ENCODE data around the gene ATP8B1. TPM values are rescaled to one million over a fixed set of nuclear protein-coding genes. Genes with fewer than 3 reads are reported as not detected.

The ATP8B1 gene
- total and polyA plus RNA-seq, 2 experiments from 2014 or later: 15.8 to 43.9 TPM

GRCh38 chr18:57709335-57709734, 93.8 kb downstream of the ATP8B1 start:
- no peak for TF ChIP-seq EZH2 (IDR thresholded peaks at IDR 0.05; ENCODE audit: insufficient read depth, poor library complexity, severe bottlenecking)
- no peak for TF ChIP-seq EZH2phosphoT487 (IDR thresholded peaks at IDR 0.05; ENCODE audit: insufficient read depth, low read depth)
- no peak overlapping the region for H2AFZ ChIP-seq
- H3K4me1 ChIP-seq (ENCODE audit: insufficient read depth): peaks cover 21% of the 10 kb centered on the region
- 96 to 97% methylated on average over 1 of the region's 1 CpG for WGBS, 2 experiments (ENCODE audit: low coverage in 1 of 2, low lambda C conversion rate in 2 of 2, missing lambda C conversion rate in 2 of 2)
- in situ Hi-C loops (cut with MboI): no loop called here
- H3K27ac ChIP-seq: no peak overlapping the region
- H3K27me3 ChIP-seq (replicated peaks; ENCODE audit: insufficient read depth): no peaks in the 10 kb centered on the region
- H3K9me3 ChIP-seq (ENCODE audit: low read depth): no peaks in the 10 kb centered on the region
- no peak overlapping the region for H3K9ac ChIP-seq
- H3F3A ChIP-seq (ENCODE audit: insufficient read depth): peaks cover 30% of the 10 kb centered on the region
- H3K9me2 ChIP-seq (ENCODE audit: insufficient read depth): no peaks in the 10 kb centered on the region
- no peak for DNase-seq
- H3K4me3 ChIP-seq: no peak overlapping the region
- H3K79me2 ChIP-seq (ENCODE audit: insufficient read depth): peaks cover 90% of the 10 kb centered on the region
- no peak overlapping the region for H3K4me2 ChIP-seq (ENCODE audit: unreplicated experiment)
- H3K36me3 ChIP-seq (ENCODE audit: low read depth): no peaks in the 10 kb centered on the region
- H4K20me1 ChIP-seq (ENCODE audit: insufficient read depth): peaks cover 16% of the 10 kb centered on the region; the same call in 1 of the 2 replicates

GRCh38 chr18:57708288-57708687, 94.8 kb downstream of the ATP8B1 start:
- H3K36me3 ChIP-seq (ENCODE audit: low read depth): no peaks in the 10 kb centered on the region
- TF ChIP-seq EZH2 (IDR thresholded peaks at IDR 0.05; ENCODE audit: insufficient read depth, poor library complexity, severe bottlenecking): no peak
- TF ChIP-seq EZH2phosphoT487 (IDR thresholded peaks at IDR 0.05; ENCODE audit: insufficient read depth, low read depth): no peak

GRCh38 chr18:57705832-57706595, 97.1 kb downstream of the ATP8B1 start:
- no peak overlapping the region for H3K9ac ChIP-seq
- no peak overlapping the region for H3K4me2 ChIP-seq (ENCODE audit: unreplicated experiment)
- 84% methylated on average over 8 of the region's 8 CpGs for WGBS, 2 experiments (ENCODE audit: low coverage in 1 of 2, low lambda C conversion rate in 2 of 2, missing lambda C conversion rate in 2 of 2)
- H3K4me3 ChIP-seq: no peak overlapping the region
- H3K4me1 ChIP-seq (ENCODE audit: insufficient read depth): 0 out of 2 replicates have a peak, but pooled peaks cover 6% of the 10 kb centered on the region
- H3K36me3 ChIP-seq (ENCODE audit: low read depth): peaks cover 7% of the 10 kb centered on the region; the same call in 1 of the 2 replicates
- H4K20me1 ChIP-seq (ENCODE audit: insufficient read depth): peaks cover 11% of the 10 kb centered on the region; the same call in 1 of the 2 replicates
- peaks cover 97% of the 10 kb centered on the region for H3K79me2 ChIP-seq (ENCODE audit: insufficient read depth)
- no peaks in the 10 kb centered on the region for H3K9me3 ChIP-seq (ENCODE audit: low read depth)
- no peak for DNase-seq
- in situ Hi-C loops (cut with MboI): no loop called here
- no peak overlapping the region for H2AFZ ChIP-seq
- H3K27ac ChIP-seq: no peak overlapping the region
- peaks cover 19% of the 10 kb centered on the region for H3F3A ChIP-seq (ENCODE audit: insufficient read depth)
- no peaks in the 10 kb centered on the region for H3K9me2 ChIP-seq (ENCODE audit: insufficient read depth)
- no peaks in the 10 kb centered on the region for H3K27me3 ChIP-seq (replicated peaks; ENCODE audit: insufficient read depth)
- TF ChIP-seq EZH2 (IDR thresholded peaks at IDR 0.05; ENCODE audit: insufficient read depth, poor library complexity, severe bottlenecking): no peak
- TF ChIP-seq EZH2phosphoT487 (IDR thresholded peaks at IDR 0.05; ENCODE audit: insufficient read depth, low read depth): no peak

More at GRCh38 chr18:57708288-57708687, 94.8 kb downstream of the ATP8B1 start:
- Histone ChIP-seq H4K20me1 (ENCODE audit: insufficient read depth) (peaks cover 16% of the 10 kb centered on the region; the same call in 1 of the 2 replicates), H3K9ac (no peak overlapping the region), H2AFZ (no peak overlapping the region), H3F3A (ENCODE audit: insufficient read depth) (peaks cover 30% of the 10 kb centered on the region), H3K79me2 (ENCODE audit: insufficient read depth) (peaks cover 89% of the 10 kb centered on the region), H3K4me3 (no peak overlapping the region), H3K27ac (no peak overlapping the region), H3K27me3 (replicated peaks; ENCODE audit: insufficient read depth) (no peaks in the 10 kb centered on the region), H3K9me3 (ENCODE audit: low read depth) (no peaks in the 10 kb centered on the region), H3K9me2 (ENCODE audit: insufficient read depth) (no peaks in the 10 kb centered on the region), H3K4me2 (ENCODE audit: unreplicated experiment) (no peak overlapping the region), H3K4me1 (ENCODE audit: insufficient read depth) (peaks cover 21% of the 10 kb centered on the region)
- 96% methylated on average over 3 of the region's 3 CpGs for WGBS, 2 experiments (ENCODE audit: low coverage in 1 of 2, low lambda C conversion rate in 2 of 2, missing lambda C conversion rate in 2 of 2)
- DNase-seq: no peak
- in situ Hi-C loops (cut with MboI): no loop called here

GRCh38 chr18:57705011-57705410, 98.1 kb downstream of the ATP8B1 start:
- no peak for TF ChIP-seq EZH2 (IDR thresholded peaks at IDR 0.05; ENCODE audit: insufficient read depth, poor library complexity, severe bottlenecking)
- no peak for TF ChIP-seq EZH2phosphoT487 (IDR thresholded peaks at IDR 0.05; ENCODE audit: insufficient read depth, low read depth)
- 0 out of 2 replicates have a peak, but pooled peaks cover 6% of the 10 kb centered on the region for H3K4me1 ChIP-seq (ENCODE audit: insufficient read depth)
- peaks cover 93% of the 10 kb centered on the region for H3K79me2 ChIP-seq (ENCODE audit: insufficient read depth)
- in situ Hi-C loops (cut with MboI): no loop called here
- peaks cover 1% of the 10 kb centered on the region; the same call in 1 of the 2 replicates for H4K20me1 ChIP-seq (ENCODE audit: insufficient read depth)
- peaks cover 16% of the 10 kb centered on the region for H3F3A ChIP-seq (ENCODE audit: insufficient read depth)
- H3K9ac ChIP-seq: no peak overlapping the region
- no peaks in the 10 kb centered on the region for H3K9me2 ChIP-seq (ENCODE audit: insufficient read depth)
- H3K36me3 ChIP-seq (ENCODE audit: low read depth): peaks cover 9% of the 10 kb centered on the region; the same call in 1 of the 2 replicates
- H3K27me3 ChIP-seq (replicated peaks; ENCODE audit: insufficient read depth): no peaks in the 10 kb centered on the region
- H3K9me3 ChIP-seq (ENCODE audit: low read depth): no peaks in the 10 kb centered on the region
- H3K4me2 ChIP-seq (ENCODE audit: unreplicated experiment): no peak overlapping the region
- no peak overlapping the region for H2AFZ ChIP-seq
- H3K4me3 ChIP-seq: no peak overlapping the region
- WGBS, 2 experiments (ENCODE audit: low coverage in 1 of 2, low lambda C conversion rate in 2 of 2, missing lambda C conversion rate in 2 of 2): 33 to 44% methylated on average over 1 of the region's 1 CpG
- no peak overlapping the region for H3K27ac ChIP-seq
- no peak for DNase-seq

All from GM23248 (cell line).